Esophagus muscularis mucosa (tissue), 4 donors: ENCODE data around the gene KLF1. TPM values are rescaled to one million over a fixed set of nuclear protein-coding genes. Genes with fewer than 3 reads are reported as not detected.
A peak's percentile ranks its signal among the peaks of the same experiment; 100 is the strongest.

ENCODE experiments used
- DNase-seq: peaks from one replicate; pipeline ENCODE4 v3.0.0-alpha.2; 2017; ENCODE audit errors: extremely low spot score
- H3K27ac ChIP-seq, 4 donors: fragments of 200-600 bp; sonication (generic); replicated peaks in 1 of 4; 1 replicate in 3 of 4; 2 replicates in 1 of 4; pipeline ENCODE4 v1.5.1; 2016 to 2019; ENCODE audit warnings: mild to moderate bottlenecking in 1 of 4
- H3K27me3 ChIP-seq, 4 donors: fragments of 200-600 bp; sonication (generic); one replicate each; pipeline versions ENCODE4 v1.5.1 to v1.6.0; 2016 to 2019
- H3K36me3 ChIP-seq, 4 donors: fragments of 200-600 bp; sonication (generic); one replicate each; pipeline ENCODE4 v1.5.1; 2016 to 2019
- H3K4me1 ChIP-seq, 4 donors: fragments of 200-600 bp; sonication (generic); one replicate each; pipeline ENCODE4 v1.5.1; 2016 to 2019
- H3K4me3 ChIP-seq, 4 donors: fragments of 200-600 bp; sonication (generic); 1 replicate in 2 of 4; 2 replicates in 2 of 4; pipeline ENCODE4 v1.5.1; 2016 to 2019; ENCODE audit warnings: mild to moderate bottlenecking in 4 of 4, moderate library complexity in 1 of 4
- H3K9me3 ChIP-seq, 4 donors: fragments of 200-600 bp; sonication (generic); 1 replicate in 3 of 4; 2 replicates in 1 of 4; pipeline ENCODE4 v1.5.1; 2016 to 2019
- EP300 ChIP-seq: sonication (generic); formaldehyde crosslinking; IDR thresholded peaks from one replicate; pipeline ENCODE4 v1.6.1; 2017; ENCODE audit warnings: antibody characterized with exemption
- POLR2A ChIP-seq: fragments of 450-650 bp; IDR thresholded peaks from one replicate; pipeline ENCODE4 v1.6.1; 2017; ENCODE audit warnings: antibody characterized with exemption, moderate library complexity, mild to moderate bottlenecking, low read depth
- POLR2AphosphoS5 ChIP-seq, 2 donors: sonication (generic); formaldehyde crosslinking; IDR thresholded peaks; one replicate each; pipeline ENCODE4 v1.6.1; 2017; ENCODE audit warnings: antibody characterized with exemption in 2 of 2
- WGBS: methylation state at CpG from one replicate; pipeline ENCODE4 v1.1.5; 2018; 5-methylcytosine and 5-hydroxymethylcytosine counted together
- intact Hi-C: fragments of 100-400 bp; cut with DNase I; formaldehyde crosslinking; loops from one replicate; pipeline ENCODE4 v1.15.1; 2023
- total RNA-seq, 4 donors: library from RNA; depleted of rRNA; stranded (reverse); fragments of >200 nt; gene quantifications; one replicate each; pipeline versions ENCODE4 v1.1.0 to v1.2.1, GENCODE V29; 2016
- TF ChIP-seq, protein P1 (sequence below), 3 experiments: fragments of 200-600 bp in 2 of 3; fragments of 450-650 bp in 1 of 3; sonication (generic) in 2 of 3; IDR thresholded peaks; one replicate each; pipeline ENCODE4 v1.5.1; 2017 to 2019; ENCODE audit warnings: antibody characterized with exemption in 3 of 3, mild to moderate bottlenecking in 2 of 3, moderate library complexity in 1 of 3

Gene KLF1
- total RNA-seq, 4 donors from 2014 or later, result not detected

DNA sequence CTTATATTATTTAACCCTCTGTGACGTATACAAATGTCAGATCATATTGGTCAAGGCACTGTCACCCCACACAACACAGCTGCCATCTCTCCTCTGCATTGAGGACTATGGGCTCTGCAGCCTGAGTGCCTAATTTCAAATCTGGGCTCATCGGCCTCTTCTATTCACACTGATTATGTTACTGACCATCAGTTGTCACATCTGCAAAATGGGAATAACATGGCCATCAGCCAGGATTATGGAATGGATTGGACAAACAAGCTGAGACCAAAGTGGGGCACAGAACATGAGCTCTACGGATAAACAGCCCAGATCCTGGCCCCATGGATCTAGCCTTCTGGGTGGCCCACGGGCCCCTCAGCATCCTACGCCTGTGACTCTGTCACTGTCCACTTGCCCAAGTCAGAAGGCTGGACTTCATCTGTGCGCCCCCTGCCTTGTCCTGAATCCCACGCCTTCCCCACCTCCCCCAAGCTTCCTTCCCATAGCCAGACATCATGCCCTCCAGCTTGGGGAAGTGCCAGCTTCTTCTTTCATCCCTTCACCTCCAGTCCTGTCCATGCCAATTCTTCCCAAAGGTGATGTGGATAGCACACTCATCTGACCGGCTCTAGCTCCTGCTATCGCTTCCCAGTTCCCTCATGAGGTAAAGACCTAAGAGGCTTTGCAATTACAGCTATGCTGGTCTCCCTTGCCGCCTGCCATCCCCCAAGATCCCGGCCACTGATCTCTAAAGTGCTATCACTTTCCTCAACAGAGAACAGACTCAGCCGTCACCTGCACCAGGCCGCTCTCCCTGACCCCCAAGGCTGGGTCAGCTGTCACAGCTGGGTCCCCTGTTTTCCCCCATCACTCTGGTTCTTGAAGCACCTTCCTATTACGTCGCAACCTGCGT, 45.6 kb upstream of the KLF1 start:
- Histone ChIP-seq H3K27ac (peak overlapping the region; percentile 76 to 89 (median 85)), H3K36me3 (peaks cover 20 to 35% (median 32%) of the 10 kb centered on the region in 4 donors), H3K4me1 (peaks cover 22 to 33% (median 28%) of the 10 kb centered on the region in 4 donors), H3K9me3 (no peaks in the 10 kb centered on the region), H3K4me3 (peak overlapping the region; percentile 74 to 97 (median 90)), H3K27me3 (no peaks in the 10 kb centered on the region)
- intact Hi-C loops, result no loop called here
- 29% methylated on average over 16 of the region's 16 CpGs for WGBS
- DNase-seq, result no peak
- no peak for TF ChIP-seq POLR2AphosphoS5 (IDR thresholded peaks at IDR 0.05)
- TF ChIP-seq POLR2A, result no peak
- TF ChIP-seq, protein P1, sequence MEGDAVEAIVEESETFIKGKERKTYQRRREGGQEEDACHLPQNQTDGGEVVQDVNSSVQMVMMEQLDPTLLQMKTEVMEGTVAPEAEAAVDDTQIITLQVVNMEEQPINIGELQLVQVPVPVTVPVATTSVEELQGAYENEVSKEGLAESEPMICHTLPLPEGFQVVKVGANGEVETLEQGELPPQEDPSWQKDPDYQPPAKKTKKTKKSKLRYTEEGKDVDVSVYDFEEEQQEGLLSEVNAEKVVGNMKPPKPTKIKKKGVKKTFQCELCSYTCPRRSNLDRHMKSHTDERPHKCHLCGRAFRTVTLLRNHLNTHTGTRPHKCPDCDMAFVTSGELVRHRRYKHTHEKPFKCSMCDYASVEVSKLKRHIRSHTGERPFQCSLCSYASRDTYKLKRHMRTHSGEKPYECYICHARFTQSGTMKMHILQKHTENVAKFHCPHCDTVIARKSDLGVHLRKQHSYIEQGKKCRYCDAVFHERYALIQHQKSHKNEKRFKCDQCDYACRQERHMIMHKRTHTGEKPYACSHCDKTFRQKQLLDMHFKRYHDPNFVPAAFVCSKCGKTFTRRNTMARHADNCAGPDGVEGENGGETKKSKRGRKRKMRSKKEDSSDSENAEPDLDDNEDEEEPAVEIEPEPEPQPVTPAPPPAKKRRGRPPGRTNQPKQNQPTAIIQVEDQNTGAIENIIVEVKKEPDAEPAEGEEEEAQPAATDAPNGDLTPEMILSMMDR (IDR thresholded peaks at IDR 0.05), result no peak

DNA sequence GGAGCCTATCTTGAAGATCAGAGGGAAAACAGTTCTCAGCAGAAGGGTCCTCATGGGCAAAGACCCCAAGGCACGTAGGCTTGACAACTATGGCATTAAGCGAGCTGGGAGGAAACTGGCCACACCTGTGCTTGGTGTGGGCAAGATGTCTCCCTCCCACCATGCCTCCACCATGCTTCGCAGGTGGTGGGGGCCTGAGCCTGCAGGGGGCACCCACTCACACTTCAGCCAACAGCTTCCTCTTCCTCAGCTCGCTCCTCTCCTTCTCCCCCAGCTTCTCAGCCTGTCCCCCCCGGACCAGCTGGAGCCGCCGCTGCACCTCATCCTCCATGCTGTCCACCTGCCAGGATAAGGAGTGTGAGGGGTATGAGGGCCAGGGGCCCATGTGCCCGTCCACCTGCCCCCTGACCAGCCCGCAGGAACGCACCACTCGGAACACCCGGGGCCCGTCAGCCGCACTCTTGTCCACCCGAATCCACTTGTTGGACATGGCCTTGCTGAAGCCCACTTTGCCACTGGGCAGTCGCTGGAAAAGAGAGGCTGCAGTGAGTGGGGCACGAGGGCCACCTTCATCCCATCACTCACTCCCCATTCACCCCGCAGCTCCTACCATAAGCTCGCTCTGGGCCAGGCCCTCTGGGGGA, 43.1 kb upstream of the KLF1 start:
- Histone ChIP-seq H3K4me1 (peaks cover 18 to 27% (median 22%) of the 10 kb centered on the region in 4 donors), H3K9me3 (no peaks in the 10 kb centered on the region), H3K27me3 (no peaks in the 10 kb centered on the region), H3K36me3 (peaks cover 41 to 60% (median 58%) of the 10 kb centered on the region in 4 donors), H3K4me3 (no peak overlapping the region), H3K27ac (no peak overlapping the region)
- TF ChIP-seq, protein P1 (IDR thresholded peaks at IDR 0.05), result no peak
- TF ChIP-seq POLR2AphosphoS5 (IDR thresholded peaks at IDR 0.05), result no peak
- TF ChIP-seq POLR2A, result no peak
- TF ChIP-seq EP300, result no peak
- DNase-seq, result no peak
- intact Hi-C loops, result no loop called here
- WGBS, result 93% methylated on average over 18 of the region's 19 CpGs

DNA sequence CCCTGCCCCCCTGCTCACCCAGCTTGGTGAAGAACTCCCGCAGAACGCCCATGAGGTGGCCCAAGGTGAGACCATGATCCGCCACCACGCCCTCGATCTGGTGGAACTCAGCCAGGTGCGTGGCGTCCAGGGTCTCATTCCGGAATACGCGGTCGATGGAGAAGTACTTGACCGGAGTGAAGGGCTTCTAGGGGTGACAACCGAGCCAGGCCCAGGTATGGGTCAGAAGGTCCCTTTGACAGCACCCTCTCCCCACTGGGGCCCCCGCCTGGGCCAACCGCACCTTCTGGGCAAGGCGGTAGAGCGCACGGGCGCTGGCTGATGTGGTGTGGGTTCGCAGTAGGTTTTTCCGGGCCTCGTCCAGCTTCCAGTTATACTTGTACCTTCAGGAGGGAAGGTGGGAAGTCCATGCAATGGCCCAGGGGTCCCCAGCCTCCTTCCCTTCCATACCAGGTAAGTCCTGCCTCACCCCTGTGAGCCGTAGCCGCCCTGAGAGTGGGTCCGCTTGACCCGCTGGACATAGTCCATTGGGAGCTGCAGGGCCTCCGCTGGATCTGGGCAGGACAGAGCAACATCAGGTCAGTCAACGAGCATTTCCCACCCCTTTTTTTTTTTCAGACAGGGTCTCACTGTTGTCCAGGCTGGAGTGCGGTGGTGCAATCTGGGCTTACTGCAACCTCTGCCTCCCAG, 37.8 kb upstream of the KLF1 start:
- TF ChIP-seq, protein P1 (IDR thresholded peaks at IDR 0.05), result no peak
- TF ChIP-seq POLR2A (no peak), POLR2AphosphoS5 (IDR thresholded peaks at IDR 0.05) (no peak), EP300 (no peak)
- Histone ChIP-seq H3K27ac (no peak overlapping the region), H3K9me3 (no peaks in the 10 kb centered on the region), H3K4me3 (no peak overlapping the region), H3K36me3 (peaks cover 63 to 78% (median 77%) of the 10 kb centered on the region in 4 donors), H3K4me1 (peaks cover 0 to under 1% (median 0%) of the 10 kb centered on the region in 4 donors), H3K27me3 (no peaks in the 10 kb centered on the region)
- intact Hi-C loops, result no loop called here
- WGBS, result 95% methylated on average over 18 of the region's 29 CpGs
- DNase-seq, result no peak

DNA sequence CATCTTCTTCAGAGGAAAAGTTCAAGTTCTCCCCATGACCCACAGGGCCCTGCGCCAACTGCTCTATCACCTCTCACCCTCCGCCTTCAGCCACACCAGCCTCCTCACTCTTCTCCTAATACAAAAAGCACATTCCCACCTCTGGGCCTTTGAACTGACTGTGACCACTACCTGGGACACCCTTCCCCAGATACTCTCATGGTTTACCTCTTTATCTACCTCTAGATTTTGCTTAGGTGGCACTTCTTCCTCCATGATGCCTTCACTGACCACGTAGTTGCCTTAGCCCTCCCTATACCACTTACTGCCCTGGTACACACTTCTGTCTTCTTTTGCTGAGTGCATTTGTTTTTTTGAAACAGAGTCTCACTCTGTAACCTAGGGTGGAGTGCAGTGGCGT, 36.0 kb upstream of the KLF1 start:
- Histone ChIP-seq H3K4me1 (peaks cover 5 to 13% (median 10%) of the 10 kb centered on the region in 4 donors), H3K9me3 (no peaks in the 10 kb centered on the region), H3K36me3 (peaks cover 52 to 60% (median 59%) of the 10 kb centered on the region in 4 donors), H3K27me3 (no peaks in the 10 kb centered on the region), H3K27ac (no peak overlapping the region), H3K4me3 (no peak overlapping the region)
- intact Hi-C loops, result no loop called here
- no peak for DNase-seq
- no peak for TF ChIP-seq EP300
- TF ChIP-seq, protein P1 (IDR thresholded peaks at IDR 0.05), result no peak
- no peak for TF ChIP-seq POLR2A
- no peak for TF ChIP-seq POLR2AphosphoS5 (IDR thresholded peaks at IDR 0.05)
- 97% methylated on average over 4 of the region's 4 CpGs for WGBS
